BE2C (cell line): ENCODE measurements around the gene ATP6V0B.

ENCODE experiments used
- DNase-seq: peaks from one replicate; pipeline ENCODE4 v3.0.0-alpha.2; 2020
- H3K27me3 ChIP-seq: fragments of 250-450 bp; sonication (Bioruptor Pico); 2 replicates; pipeline ENCODE4 v1.5.1; 2020; ENCODE audit warnings: mild to moderate bottlenecking
- H3K36me3 ChIP-seq: fragments of 250-450 bp; sonication (Bioruptor Pico); 2 replicates; pipeline ENCODE4 v1.5.1; 2020; ENCODE audit warnings: mild to moderate bottlenecking
- H3K4me1 ChIP-seq: fragments of 250-450 bp; sonication (Bioruptor Pico); 2 replicates; pipeline ENCODE4 v1.5.1; 2020
- H3K4me3 ChIP-seq: 2 replicates; pipeline ENCODE4 v1.5.1; 2011; ENCODE audit warnings: low read depth, low read length
- H3K9me3 ChIP-seq: fragments of 250-450 bp; sonication (Bioruptor Pico); 2 replicates; pipeline ENCODE4 v1.5.1; 2020
- CTCF ChIP-seq: IDR thresholded peaks from 2 replicates; pipeline ENCODE4 v1.5.1; 2012; ENCODE audit warnings: mild to moderate bottlenecking, low read depth, low read length

The ATP6V0B gene

GRCh38 chr1:43944860-43945259, 29.9 kb upstream of the ATP6V0B start:
- TF ChIP-seq CTCF: no peak
- no peaks in the 10 kb centered on the region for H3K27me3 ChIP-seq
- H3K36me3 ChIP-seq: no peaks in the 10 kb centered on the region
- DNase-seq: no peak
- H3K9me3 ChIP-seq: no peaks in the 10 kb centered on the region
- no peak overlapping the region for H3K4me3 ChIP-seq
- H3K4me1 ChIP-seq: no peaks in the 10 kb centered on the region

DNA sequence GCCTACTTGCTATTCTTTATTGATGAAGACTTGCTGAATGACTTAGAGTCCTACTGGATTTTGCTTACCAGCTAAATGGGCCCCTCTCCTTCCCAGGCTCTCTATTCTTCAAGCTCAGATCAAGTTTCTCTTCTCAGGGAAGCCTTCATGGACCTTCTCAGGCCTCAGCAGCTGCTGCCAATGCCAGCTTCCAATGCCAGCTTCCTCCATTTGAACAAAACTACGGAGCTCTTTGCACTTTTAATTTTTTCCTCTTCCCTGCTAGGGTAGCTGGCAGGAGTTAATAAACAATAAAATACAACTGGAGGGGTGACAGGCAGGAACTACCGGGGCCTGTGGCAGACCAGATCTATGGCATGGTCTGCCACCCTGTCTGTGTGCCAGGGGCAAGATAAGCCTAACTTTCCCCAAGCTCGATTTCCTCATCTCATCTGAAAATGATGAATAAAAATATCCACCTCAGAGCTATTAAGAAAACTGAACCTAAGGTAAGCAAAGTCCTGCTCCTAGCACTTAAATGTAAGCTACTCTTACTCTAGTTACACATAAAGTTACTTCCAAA, 29.0 kb upstream of the ATP6V0B start:
- Histone ChIP-seq H3K4me3 (peak overlapping the region; percentile 80), H3K27me3 (no peaks in the 10 kb centered on the region), H3K36me3 (no peaks in the 10 kb centered on the region; the same call in 1 of the 2 replicates), H3K9me3 (no peaks in the 10 kb centered on the region), H3K4me1 (no peaks in the 10 kb centered on the region)
- no peak for DNase-seq
- TF ChIP-seq CTCF: no peak

GRCh38 chr1:43946236-43947060, 28.3 kb upstream of the ATP6V0B start, which contains the start of gene IPO13:
Gene IPO13 (plus strand): TSS chr1:43946950. CDS start chr1:43947601, 651 bp downstream.
- no peaks in the 10 kb centered on the region; the same call in 1 of the 2 replicates for H3K36me3 ChIP-seq
- peak; percentile 94 for DNase-seq
- H3K27me3 ChIP-seq: no peaks in the 10 kb centered on the region
- peak within 1 kb of the TSS; percentile 80 for H3K4me3 ChIP-seq
- peak; percentile 51 for TF ChIP-seq CTCF
- no peaks in the 10 kb centered on the region for H3K4me1 ChIP-seq
- no peaks in the 10 kb centered on the region for H3K9me3 ChIP-seq

GRCh38 chr1:43947061-43947873, 27.5 kb upstream of the ATP6V0B start:
- Histone ChIP-seq H3K4me1 (no peaks in the 10 kb centered on the region), H3K27me3 (no peaks in the 10 kb centered on the region), H3K9me3 (no peaks in the 10 kb centered on the region), H3K36me3 (no peaks in the 10 kb centered on the region; the same call in 1 of the 2 replicates), H3K4me3 (peak overlapping the region; percentile 80)
- no peak for DNase-seq
- TF ChIP-seq CTCF: no peak

GRCh38 chr1:43947874-43948437, 26.8 kb upstream of the ATP6V0B start:
- Histone ChIP-seq H3K36me3 (no peaks in the 10 kb centered on the region; the same call in 1 of the 2 replicates), H3K27me3 (no peaks in the 10 kb centered on the region), H3K9me3 (no peaks in the 10 kb centered on the region), H3K4me3 (peak overlapping the region; percentile 80), H3K4me1 (no peaks in the 10 kb centered on the region)
- TF ChIP-seq CTCF: no peak
- DNase-seq: peak; percentile 30
